Measurements from ENCODE around the gene NUDT16L1.

- TF ChIP-seq CTCF (conservative IDR thresholded peaks at IDR 0.05; ENCODE audit: low read length) (no peak), EZH2phosphoT487 (IDR thresholded peaks at IDR 0.05; ENCODE audit: borderline replicate concordance) (no peak)
Observed at GRCh38 chr16:4656221-4656620, 37.1 kb upstream of the NUDT16L1 start.
